ENCODE measurements around the gene FOSB. TPM values are rescaled to one million over a fixed set of nuclear protein-coding genes. Genes with fewer than 3 reads are reported as not detected.
A peak's percentile ranks its signal among the peaks of the same experiment; 100 is the strongest.

Gene FOSB
- total RNA-seq, 1 donor: 337 TPM

GRCh38 chr19:45469132-45469944, 1.5 kb downstream of the FOSB start:
- H3K4me3 ChIP-seq (ENCODE audit: low read length): peak overlapping the region; percentile 90
- H3K4me1 ChIP-seq (ENCODE audit: insufficient read depth, low read length): peaks cover 46% of the 10 kb centered on the region
- H3K27me3 ChIP-seq (ENCODE audit: insufficient read depth, low read length): peaks cover 36% of the 10 kb centered on the region
- H3K9me3 ChIP-seq (ENCODE audit: low read depth, low read length): no peaks in the 10 kb centered on the region

GRCh38 chr19:45469945-45470761, 2.4 kb downstream of the FOSB start:
- no peaks in the 10 kb centered on the region for H3K9me3 ChIP-seq (ENCODE audit: low read depth, low read length)
- peaks cover 43% of the 10 kb centered on the region for H3K27me3 ChIP-seq (ENCODE audit: insufficient read depth, low read length)
- peaks cover 46% of the 10 kb centered on the region for H3K4me1 ChIP-seq (ENCODE audit: insufficient read depth, low read length)
- H3K4me3 ChIP-seq (ENCODE audit: low read length): peak overlapping the region; percentile 90

- H3K4me3 ChIP-seq (ENCODE audit: low read length): no peak overlapping the region
- H3K27me3 ChIP-seq (ENCODE audit: insufficient read depth, low read length): peaks cover 40% of the 10 kb centered on the region
- no peaks in the 10 kb centered on the region for H3K9me3 ChIP-seq (ENCODE audit: low read depth, low read length)
- H3K4me1 ChIP-seq (ENCODE audit: insufficient read depth, low read length): peaks cover 46% of the 10 kb centered on the region
These were observed 2.9 kb downstream of the FOSB start for GRCh38 chr19:45470762-45471081.

- peaks cover 40% of the 10 kb centered on the region for H3K27me3 ChIP-seq (ENCODE audit: insufficient read depth, low read length)
- no peaks in the 10 kb centered on the region for H3K9me3 ChIP-seq (ENCODE audit: low read depth, low read length)
- H3K4me3 ChIP-seq (ENCODE audit: low read length): no peak overlapping the region
- H3K4me1 ChIP-seq (ENCODE audit: insufficient read depth, low read length): peaks cover 46% of the 10 kb centered on the region
These were observed 3.5 kb downstream of the FOSB start for GRCh38 chr19:45471111-45471930.

GRCh38 chr19:45471931-45472562, 4.3 kb downstream of the FOSB start:
- Histone ChIP-seq H3K27me3 (ENCODE audit: insufficient read depth, low read length) (peaks cover 40% of the 10 kb centered on the region), H3K4me1 (ENCODE audit: insufficient read depth, low read length) (peaks cover 45% of the 10 kb centered on the region), H3K4me3 (ENCODE audit: low read length) (no peak overlapping the region), H3K9me3 (ENCODE audit: low read depth, low read length) (no peaks in the 10 kb centered on the region)

- peaks cover 47% of the 10 kb centered on the region for H3K4me1 ChIP-seq (ENCODE audit: insufficient read depth, low read length)
These were observed 5.0 kb downstream of the FOSB start for GRCh38 chr19:45472563-45473366.

GRCh38 chr19:45473367-45473681, 5.5 kb downstream of the FOSB start:
- H3K27me3 ChIP-seq (ENCODE audit: insufficient read depth, low read length): peaks cover 40% of the 10 kb centered on the region
- H3K4me1 ChIP-seq (ENCODE audit: insufficient read depth, low read length): peaks cover 47% of the 10 kb centered on the region
- H3K9me3 ChIP-seq (ENCODE audit: low read depth, low read length): no peaks in the 10 kb centered on the region
- no peak overlapping the region for H3K4me3 ChIP-seq (ENCODE audit: low read length)

More at GRCh38 chr19:45472563-45473366, 5.0 kb downstream of the FOSB start:
- no peak overlapping the region for H3K4me3 ChIP-seq (ENCODE audit: low read length)
- no peaks in the 10 kb centered on the region for H3K9me3 ChIP-seq (ENCODE audit: low read depth, low read length)
- peaks cover 40% of the 10 kb centered on the region for H3K27me3 ChIP-seq (ENCODE audit: insufficient read depth, low read length)

- H3K4me1 ChIP-seq (ENCODE audit: insufficient read depth, low read length): peaks cover 45% of the 10 kb centered on the region
- no peaks in the 10 kb centered on the region for H3K9me3 ChIP-seq (ENCODE audit: low read depth, low read length)
- H3K27me3 ChIP-seq (ENCODE audit: insufficient read depth, low read length): peaks cover 40% of the 10 kb centered on the region
- no peak overlapping the region for H3K4me3 ChIP-seq (ENCODE audit: low read length)
These were observed 6.1 kb downstream of the FOSB start for GRCh38 chr19:45473682-45474605.

GRCh38 chr19:45474606-45475521, 7.1 kb downstream of the FOSB start:
- peaks cover 40% of the 10 kb centered on the region for H3K27me3 ChIP-seq (ENCODE audit: insufficient read depth, low read length)
- peaks cover 39% of the 10 kb centered on the region for H3K4me1 ChIP-seq (ENCODE audit: insufficient read depth, low read length)
- no peak overlapping the region for H3K4me3 ChIP-seq (ENCODE audit: low read length)
- H3K9me3 ChIP-seq (ENCODE audit: low read depth, low read length): no peaks in the 10 kb centered on the region

- peaks cover 40% of the 10 kb centered on the region for H3K27me3 ChIP-seq (ENCODE audit: insufficient read depth, low read length)
- H3K9me3 ChIP-seq (ENCODE audit: low read depth, low read length): no peaks in the 10 kb centered on the region
- H3K4me3 ChIP-seq (ENCODE audit: low read length): no peak overlapping the region
- H3K4me1 ChIP-seq (ENCODE audit: insufficient read depth, low read length): peaks cover 30% of the 10 kb centered on the region
These were observed 7.9 kb downstream of the FOSB start for GRCh38 chr19:45475537-45476291.

- peaks cover 36% of the 10 kb centered on the region for H3K27me3 ChIP-seq (ENCODE audit: insufficient read depth, low read length)
These were observed 8.5 kb downstream of the FOSB start for GRCh38 chr19:45476304-45476703.

GRCh38 chr19:45477186-45477585, 9.4 kb downstream of the FOSB start:
- peaks cover 25% of the 10 kb centered on the region for H3K4me1 ChIP-seq (ENCODE audit: insufficient read depth, low read length)

More at GRCh38 chr19:45476304-45476703, 8.5 kb downstream of the FOSB start:
- Histone ChIP-seq H3K4me1 (ENCODE audit: insufficient read depth, low read length) (peaks cover 29% of the 10 kb centered on the region), H3K4me3 (ENCODE audit: low read length) (no peak overlapping the region), H3K9me3 (ENCODE audit: low read depth, low read length) (no peaks in the 10 kb centered on the region)

More at GRCh38 chr19:45477186-45477585, 9.4 kb downstream of the FOSB start:
- peaks cover 27% of the 10 kb centered on the region for H3K27me3 ChIP-seq (ENCODE audit: insufficient read depth, low read length)
- H3K4me3 ChIP-seq (ENCODE audit: low read length): no peak overlapping the region
- no peaks in the 10 kb centered on the region for H3K9me3 ChIP-seq (ENCODE audit: low read depth, low read length)
